ENCODE data around the gene ZNF646.

Gene ZNF646

GRCh38 chr16:31130336-31130891 lies 56.2 kb downstream of the ZNF646 start:
- intact Hi-C loops (cut with micrococcal nuclease), result no loop called here
- no peaks in the 10 kb centered on the region for H3K9me3 Mint-ChIP-seq
- peaks cover 65% of the 10 kb centered on the region for H3K36me3 Mint-ChIP-seq (ENCODE audit: low read depth)
- H3K27me3 Mint-ChIP-seq, result no peaks in the 10 kb centered on the region
- peaks cover 100% of the 10 kb centered on the region for H3K4me1 Mint-ChIP-seq (ENCODE audit: low read depth)
- peak overlapping the region; percentile 71 for H3K4me3 Mint-ChIP-seq
- H3K27ac Mint-ChIP-seq, result peak overlapping the region; percentile 94

GRCh38 chr16:31130899-31131298 lies 56.7 kb downstream of the ZNF646 start:
- no peaks in the 10 kb centered on the region for H3K27me3 Mint-ChIP-seq
- no peaks in the 10 kb centered on the region for H3K9me3 Mint-ChIP-seq
- intact Hi-C loops (cut with micrococcal nuclease), result no loop called here
- peaks cover 60% of the 10 kb centered on the region for H3K36me3 Mint-ChIP-seq (ENCODE audit: low read depth)
- peak overlapping the region; percentile 52 for H3K4me3 Mint-ChIP-seq
- H3K4me1 Mint-ChIP-seq (ENCODE audit: low read depth), result peaks cover 99% of the 10 kb centered on the region
- peak overlapping the region; percentile 94 for H3K27ac Mint-ChIP-seq

- intact Hi-C loops (cut with micrococcal nuclease), result no loop called here
- no peaks in the 10 kb centered on the region for H3K27me3 Mint-ChIP-seq
- H3K36me3 Mint-ChIP-seq (ENCODE audit: low read depth), result peaks cover 55% of the 10 kb centered on the region
- H3K27ac Mint-ChIP-seq, result peak overlapping the region; percentile 94
- no peaks in the 10 kb centered on the region for H3K9me3 Mint-ChIP-seq
- H3K4me3 Mint-ChIP-seq, result no peak overlapping the region
- H3K4me1 Mint-ChIP-seq (ENCODE audit: low read depth), result peaks cover 96% of the 10 kb centered on the region
Observed at GRCh38 chr16:31131416-31131815, 57.2 kb downstream of the ZNF646 start.

GRCh38 chr16:31131841-31132271 lies 57.6 kb downstream of the ZNF646 start:
- Mint-ChIP-seq H3K36me3 (ENCODE audit: low read depth) (peaks cover 51% of the 10 kb centered on the region), H3K27ac (peak overlapping the region; percentile 94), H3K27me3 (no peaks in the 10 kb centered on the region)

GRCh38 chr16:31132303-31132979 lies 58.2 kb downstream of the ZNF646 start:
- no peak overlapping the region for H3K4me3 Mint-ChIP-seq
- peaks cover 45% of the 10 kb centered on the region for H3K36me3 Mint-ChIP-seq (ENCODE audit: low read depth)
- H3K9me3 Mint-ChIP-seq, result no peaks in the 10 kb centered on the region
- intact Hi-C loops (cut with micrococcal nuclease), result no loop called here
- H3K4me1 Mint-ChIP-seq (ENCODE audit: low read depth), result peaks cover 90% of the 10 kb centered on the region
- H3K27me3 Mint-ChIP-seq, result no peaks in the 10 kb centered on the region
- peak overlapping the region; percentile 94 for H3K27ac Mint-ChIP-seq

More at GRCh38 chr16:31131841-31132271, 57.6 kb downstream of the ZNF646 start:
- Mint-ChIP-seq H3K9me3 (no peaks in the 10 kb centered on the region), H3K4me3 (no peak overlapping the region), H3K4me1 (ENCODE audit: low read depth) (peaks cover 96% of the 10 kb centered on the region)
- intact Hi-C loops (cut with micrococcal nuclease), result no loop called here

- peaks cover 38% of the 10 kb centered on the region for H3K36me3 Mint-ChIP-seq (ENCODE audit: low read depth)
- H3K27ac Mint-ChIP-seq, result peak overlapping the region; percentile 81
- H3K9me3 Mint-ChIP-seq, result no peaks in the 10 kb centered on the region
- no peaks in the 10 kb centered on the region for H3K27me3 Mint-ChIP-seq
- H3K4me1 Mint-ChIP-seq (ENCODE audit: low read depth), result peaks cover 85% of the 10 kb centered on the region
- intact Hi-C loops (cut with micrococcal nuclease), result no loop called here
- H3K4me3 Mint-ChIP-seq, result no peak overlapping the region
Observed at GRCh38 chr16:31133046-31133501, 58.9 kb downstream of the ZNF646 start.
